Sigmoid colon (tissue), 4 donors: ENCODE measurements around the gene GABBR1.

Source experiments
- POLR2AphosphoS5 ChIP-seq, 4 donors: sonication (generic); formaldehyde crosslinking; IDR thresholded peaks; one replicate each; pipeline ENCODE4 v1.6.1; 2017; ENCODE audit warnings: antibody characterized with exemption in 4 of 4
- TF ChIP-seq, protein P1 (sequence below), 4 experiments: fragments of 450-650 bp in 3 of 4; fragments of 200-600 bp in 1 of 4; IDR thresholded peaks; one replicate each; pipeline ENCODE4 v1.5.1; 2016 to 2019; ENCODE audit warnings: antibody characterized with exemption in 4 of 4, mild to moderate bottlenecking in 3 of 4, moderate library complexity in 2 of 4

DNA sequence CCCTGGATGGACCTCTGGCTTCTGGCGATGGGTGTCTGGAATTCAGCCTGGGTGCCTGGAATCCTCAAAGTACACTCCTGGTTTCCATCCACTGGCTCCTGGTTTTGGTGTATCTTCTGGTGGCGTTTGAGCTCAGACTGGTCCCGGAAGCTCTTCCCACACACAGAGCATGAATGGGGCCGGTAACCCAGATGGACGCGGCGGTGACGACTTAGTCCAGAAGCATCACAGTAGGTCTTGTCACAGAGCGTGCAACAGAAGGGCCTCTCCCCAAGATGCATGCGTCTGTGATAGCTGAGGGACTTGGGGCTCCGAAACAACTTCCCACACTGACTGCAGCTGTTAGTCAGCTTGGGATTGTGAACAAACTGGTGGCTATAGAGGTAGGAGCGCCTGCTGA, 40.2 kb upstream of the GABBR1 start:
- no peak for TF ChIP-seq POLR2AphosphoS5 (IDR thresholded peaks at IDR 0.05)
- TF ChIP-seq, protein P1, sequence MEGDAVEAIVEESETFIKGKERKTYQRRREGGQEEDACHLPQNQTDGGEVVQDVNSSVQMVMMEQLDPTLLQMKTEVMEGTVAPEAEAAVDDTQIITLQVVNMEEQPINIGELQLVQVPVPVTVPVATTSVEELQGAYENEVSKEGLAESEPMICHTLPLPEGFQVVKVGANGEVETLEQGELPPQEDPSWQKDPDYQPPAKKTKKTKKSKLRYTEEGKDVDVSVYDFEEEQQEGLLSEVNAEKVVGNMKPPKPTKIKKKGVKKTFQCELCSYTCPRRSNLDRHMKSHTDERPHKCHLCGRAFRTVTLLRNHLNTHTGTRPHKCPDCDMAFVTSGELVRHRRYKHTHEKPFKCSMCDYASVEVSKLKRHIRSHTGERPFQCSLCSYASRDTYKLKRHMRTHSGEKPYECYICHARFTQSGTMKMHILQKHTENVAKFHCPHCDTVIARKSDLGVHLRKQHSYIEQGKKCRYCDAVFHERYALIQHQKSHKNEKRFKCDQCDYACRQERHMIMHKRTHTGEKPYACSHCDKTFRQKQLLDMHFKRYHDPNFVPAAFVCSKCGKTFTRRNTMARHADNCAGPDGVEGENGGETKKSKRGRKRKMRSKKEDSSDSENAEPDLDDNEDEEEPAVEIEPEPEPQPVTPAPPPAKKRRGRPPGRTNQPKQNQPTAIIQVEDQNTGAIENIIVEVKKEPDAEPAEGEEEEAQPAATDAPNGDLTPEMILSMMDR (IDR thresholded peaks at IDR 0.05): no peak
